ENCODE results near the gene USP53. TPM values are rescaled to one million over a fixed set of nuclear protein-coding genes. Genes with fewer than 3 reads are reported as not detected.
A peak's percentile ranks its signal among the peaks of the same experiment; 100 is the strongest.

The USP53 gene
- total RNA-seq, 1 donor from 2014 or later, result 39.9 TPM

- intact Hi-C loops (cut with micrococcal nuclease), result no loop called here
Observed at GRCh38 chr4:119204916-119205315, 7.6 kb upstream of the USP53 start.

GRCh38 chr4:119205690-119206089 lies 6.8 kb upstream of the USP53 start:
- no peak for TF ChIP-seq CTCF (IDR thresholded peaks at IDR 0.05; ENCODE audit: borderline replicate concordance)
- H3K27ac ChIP-seq (replicated peaks), result peak overlapping the region; percentile 81
- H3K4me1 ChIP-seq, result peaks cover 43% of the 10 kb centered on the region
- DNase-seq, result no peak
- no peaks in the 10 kb centered on the region for H3K9me3 ChIP-seq (replicated peaks)
- H3K27me3 ChIP-seq (ENCODE audit: low read depth), result no peaks in the 10 kb centered on the region
- no peak overlapping the region for H3K4me3 ChIP-seq
- no peaks in the 10 kb centered on the region for H3K36me3 ChIP-seq
- intact Hi-C loops (cut with micrococcal nuclease), result no loop called here

More at GRCh38 chr4:119204916-119205315, 7.6 kb upstream of the USP53 start:
- Histone ChIP-seq H3K4me3 (peak overlapping the region; percentile 19), H3K36me3 (no peaks in the 10 kb centered on the region), H3K4me1 (peaks cover 43% of the 10 kb centered on the region), H3K27me3 (ENCODE audit: low read depth) (no peaks in the 10 kb centered on the region), H3K9me3 (replicated peaks) (no peaks in the 10 kb centered on the region), H3K27ac (replicated peaks) (peak overlapping the region; percentile 81)
- TF ChIP-seq CTCF (IDR thresholded peaks at IDR 0.05; ENCODE audit: borderline replicate concordance), result no peak
- DNase-seq, result no peak

- intact Hi-C loops (cut with micrococcal nuclease), result no loop called here
- H3K4me1 ChIP-seq, result peaks cover 43% of the 10 kb centered on the region
Observed at GRCh38 chr4:119206178-119206577, 6.3 kb upstream of the USP53 start.

GRCh38 chr4:119207051-119207450 lies 5.5 kb upstream of the USP53 start:
- DNase-seq, result no peak

More at GRCh38 chr4:119206178-119206577, 6.3 kb upstream of the USP53 start:
- H3K36me3 ChIP-seq, result no peaks in the 10 kb centered on the region
- H3K4me3 ChIP-seq, result no peak overlapping the region
- TF ChIP-seq CTCF (IDR thresholded peaks at IDR 0.05; ENCODE audit: borderline replicate concordance), result no peak
- H3K9me3 ChIP-seq (replicated peaks), result no peaks in the 10 kb centered on the region
- H3K27me3 ChIP-seq (ENCODE audit: low read depth), result no peaks in the 10 kb centered on the region
- H3K27ac ChIP-seq (replicated peaks), result peak overlapping the region; percentile 81
- DNase-seq, result no peak

GRCh38 chr4:119209077-119209476 lies 3.4 kb upstream of the USP53 start:
- Histone ChIP-seq H3K27ac (replicated peaks) (peak overlapping the region; percentile 81), H3K36me3 (no peaks in the 10 kb centered on the region), H3K4me3 (no peak overlapping the region), H3K27me3 (ENCODE audit: low read depth) (no peaks in the 10 kb centered on the region), H3K9me3 (replicated peaks) (no peaks in the 10 kb centered on the region), H3K4me1 (peaks cover 65% of the 10 kb centered on the region)
- intact Hi-C loops (cut with micrococcal nuclease), result no loop called here
- no peak for TF ChIP-seq CTCF (IDR thresholded peaks at IDR 0.05; ENCODE audit: borderline replicate concordance)
- DNase-seq, result no peak

More at GRCh38 chr4:119207051-119207450, 5.5 kb upstream of the USP53 start:
- Histone ChIP-seq H3K36me3 (no peaks in the 10 kb centered on the region), H3K4me1 (peaks cover 49% of the 10 kb centered on the region), H3K27ac (replicated peaks) (peak overlapping the region; percentile 81), H3K4me3 (no peak overlapping the region), H3K9me3 (replicated peaks) (no peaks in the 10 kb centered on the region), H3K27me3 (ENCODE audit: low read depth) (no peaks in the 10 kb centered on the region)
- TF ChIP-seq CTCF (IDR thresholded peaks at IDR 0.05; ENCODE audit: borderline replicate concordance), result no peak
- intact Hi-C loops (cut with micrococcal nuclease), result no loop called here
